ENCODE data around the gene ELP4.

GRCh38 chr11:31606893-31607292 lies 97.3 kb downstream of the ELP4 start:
- TF ChIP-seq CTCF (IDR thresholded peaks at IDR 0.05) (no peak), POLR2A (IDR thresholded peaks at IDR 0.05) (no peak), POLR2AphosphoS5 (IDR thresholded peaks at IDR 0.05) (no peak)

All from breast epithelium (tissue), 3 donors.